Measurements from ENCODE around the gene CHMP2A. TPM values are rescaled to one million over a fixed set of nuclear protein-coding genes. Genes with fewer than 3 reads are reported as not detected.

The CHMP2A gene
- polyA plus RNA-seq, 1 donor from 2014 or later, result 189 TPM

- Histone ChIP-seq H3K4me2 (ENCODE audit: low read length) (peak overlapping the region; percentile 93), H3K9ac (ENCODE audit: low read length) (peak overlapping the region; percentile 98), H3K27ac (ENCODE audit: low read length) (peak overlapping the region; percentile 98), H3K9me2 (ENCODE audit: insufficient read depth, low read length) (no peaks in the 10 kb centered on the region), H3K36me3 (ENCODE audit: insufficient read depth, low read length) (no peaks in the 10 kb centered on the region), H3K79me2 (replicated peaks; ENCODE audit: insufficient read depth, low read length) (peaks cover 19% of the 10 kb centered on the region), H4K20me1 (ENCODE audit: insufficient read depth) (peaks cover 6% of the 10 kb centered on the region), H2AFZ (ENCODE audit: low read depth, low read length) (peak overlapping the region; percentile 84), H3F3A (ENCODE audit: insufficient read depth, low read length, poor library complexity, severe bottlenecking) (peaks cover 7% of the 10 kb centered on the region), H3K9me3 (ENCODE audit: low read length) (no peaks in the 10 kb centered on the region), H3K27me3 (ENCODE audit: insufficient read depth, low read depth, low read length) (no peaks in the 10 kb centered on the region), H3K4me3 (ENCODE audit: low read length) (peak overlapping the region; percentile 76)
- TF ChIP-seq TAF1 (IDR thresholded peaks at IDR 0.05; ENCODE audit: low read depth) (no peak), RAD21 (conservative IDR thresholded peaks at IDR 0.05) (peak; percentile 9), POLR2AphosphoS5 (IDR thresholded peaks at IDR 0.05) (peak; percentile 51), SMC3 (conservative IDR thresholded peaks at IDR 0.05; ENCODE audit: poor library complexity) (peak; percentile 42), EZH2 (IDR thresholded peaks at IDR 0.05; ENCODE audit: borderline replicate concordance, insufficient read depth, low read length, poor library complexity, severe bottlenecking) (no peak), MXI1 (conservative IDR thresholded peaks at IDR 0.05; ENCODE audit: poor library complexity, severe bottlenecking) (peak; percentile 85), EP300 (conservative IDR thresholded peaks at IDR 0.05; ENCODE audit: poor library complexity, severe bottlenecking) (no peak)
- TF ChIP-seq, protein P1, sequence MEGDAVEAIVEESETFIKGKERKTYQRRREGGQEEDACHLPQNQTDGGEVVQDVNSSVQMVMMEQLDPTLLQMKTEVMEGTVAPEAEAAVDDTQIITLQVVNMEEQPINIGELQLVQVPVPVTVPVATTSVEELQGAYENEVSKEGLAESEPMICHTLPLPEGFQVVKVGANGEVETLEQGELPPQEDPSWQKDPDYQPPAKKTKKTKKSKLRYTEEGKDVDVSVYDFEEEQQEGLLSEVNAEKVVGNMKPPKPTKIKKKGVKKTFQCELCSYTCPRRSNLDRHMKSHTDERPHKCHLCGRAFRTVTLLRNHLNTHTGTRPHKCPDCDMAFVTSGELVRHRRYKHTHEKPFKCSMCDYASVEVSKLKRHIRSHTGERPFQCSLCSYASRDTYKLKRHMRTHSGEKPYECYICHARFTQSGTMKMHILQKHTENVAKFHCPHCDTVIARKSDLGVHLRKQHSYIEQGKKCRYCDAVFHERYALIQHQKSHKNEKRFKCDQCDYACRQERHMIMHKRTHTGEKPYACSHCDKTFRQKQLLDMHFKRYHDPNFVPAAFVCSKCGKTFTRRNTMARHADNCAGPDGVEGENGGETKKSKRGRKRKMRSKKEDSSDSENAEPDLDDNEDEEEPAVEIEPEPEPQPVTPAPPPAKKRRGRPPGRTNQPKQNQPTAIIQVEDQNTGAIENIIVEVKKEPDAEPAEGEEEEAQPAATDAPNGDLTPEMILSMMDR (IDR thresholded peaks at IDR 0.05; ENCODE audit: poor library complexity, severe bottlenecking), result no peak
- TF ChIP-seq, protein P2, sequence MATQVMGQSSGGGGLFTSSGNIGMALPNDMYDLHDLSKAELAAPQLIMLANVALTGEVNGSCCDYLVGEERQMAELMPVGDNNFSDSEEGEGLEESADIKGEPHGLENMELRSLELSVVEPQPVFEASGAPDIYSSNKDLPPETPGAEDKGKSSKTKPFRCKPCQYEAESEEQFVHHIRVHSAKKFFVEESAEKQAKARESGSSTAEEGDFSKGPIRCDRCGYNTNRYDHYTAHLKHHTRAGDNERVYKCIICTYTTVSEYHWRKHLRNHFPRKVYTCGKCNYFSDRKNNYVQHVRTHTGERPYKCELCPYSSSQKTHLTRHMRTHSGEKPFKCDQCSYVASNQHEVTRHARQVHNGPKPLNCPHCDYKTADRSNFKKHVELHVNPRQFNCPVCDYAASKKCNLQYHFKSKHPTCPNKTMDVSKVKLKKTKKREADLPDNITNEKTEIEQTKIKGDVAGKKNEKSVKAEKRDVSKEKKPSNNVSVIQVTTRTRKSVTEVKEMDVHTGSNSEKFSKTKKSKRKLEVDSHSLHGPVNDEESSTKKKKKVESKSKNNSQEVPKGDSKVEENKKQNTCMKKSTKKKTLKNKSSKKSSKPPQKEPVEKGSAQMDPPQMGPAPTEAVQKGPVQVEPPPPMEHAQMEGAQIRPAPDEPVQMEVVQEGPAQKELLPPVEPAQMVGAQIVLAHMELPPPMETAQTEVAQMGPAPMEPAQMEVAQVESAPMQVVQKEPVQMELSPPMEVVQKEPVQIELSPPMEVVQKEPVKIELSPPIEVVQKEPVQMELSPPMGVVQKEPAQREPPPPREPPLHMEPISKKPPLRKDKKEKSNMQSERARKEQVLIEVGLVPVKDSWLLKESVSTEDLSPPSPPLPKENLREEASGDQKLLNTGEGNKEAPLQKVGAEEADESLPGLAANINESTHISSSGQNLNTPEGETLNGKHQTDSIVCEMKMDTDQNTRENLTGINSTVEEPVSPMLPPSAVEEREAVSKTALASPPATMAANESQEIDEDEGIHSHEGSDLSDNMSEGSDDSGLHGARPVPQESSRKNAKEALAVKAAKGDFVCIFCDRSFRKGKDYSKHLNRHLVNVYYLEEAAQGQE (IDR thresholded peaks at IDR 0.05; ENCODE audit: borderline replicate concordance), result peak; percentile 51
Measured at GRCh38 chr19:58559275-58560006, 4.5 kb upstream of the CHMP2A start.

DNA sequence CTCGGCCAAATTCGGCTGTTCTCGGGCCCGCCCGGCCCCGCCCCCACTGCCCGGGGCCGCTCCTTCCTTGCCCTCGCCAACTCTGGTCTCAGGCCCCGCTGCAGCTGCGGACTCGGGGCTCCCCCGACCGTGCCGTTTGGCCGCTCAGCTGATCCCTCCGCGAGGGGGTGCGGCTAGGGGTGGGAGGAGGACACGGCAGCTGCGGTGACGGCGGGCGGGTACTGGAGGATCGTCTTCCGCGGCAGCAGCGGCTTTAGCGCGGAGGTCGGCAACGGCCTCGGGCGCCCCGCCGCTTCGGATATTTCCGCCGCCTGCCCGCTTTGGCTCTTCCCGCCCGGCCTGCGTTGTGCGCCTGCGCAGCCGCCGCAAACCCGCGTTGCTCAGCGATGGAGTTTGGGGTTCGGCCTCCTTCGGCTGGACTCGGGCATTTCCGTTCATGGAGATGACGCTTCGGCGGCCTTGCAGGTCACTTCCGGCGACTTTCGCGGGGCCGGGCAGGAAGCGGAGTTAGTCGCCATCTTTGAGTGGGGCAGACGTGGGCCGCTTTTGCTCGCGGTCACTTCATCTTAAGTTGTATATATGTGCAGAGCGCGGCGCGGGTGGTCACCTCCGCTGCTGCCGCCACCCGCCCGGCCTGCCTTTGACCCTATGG is 3.8 kb upstream of the CHMP2A start:
- Histone ChIP-seq H3F3A (ENCODE audit: insufficient read depth, low read length, poor library complexity, severe bottlenecking) (peaks cover 14% of the 10 kb centered on the region), H2AFZ (ENCODE audit: low read depth, low read length) (peak overlapping the region; percentile 84), H3K4me2 (ENCODE audit: low read length) (peak overlapping the region; percentile 93), H3K4me3 (ENCODE audit: low read length) (peak overlapping the region; percentile 76), H4K20me1 (ENCODE audit: insufficient read depth) (peaks cover 6% of the 10 kb centered on the region), H3K9ac (ENCODE audit: low read length) (peak overlapping the region; percentile 98), H3K36me3 (ENCODE audit: insufficient read depth, low read length) (no peaks in the 10 kb centered on the region), H3K79me2 (replicated peaks; ENCODE audit: insufficient read depth, low read length) (peaks cover 19% of the 10 kb centered on the region), H3K27me3 (ENCODE audit: insufficient read depth, low read depth, low read length) (no peaks in the 10 kb centered on the region), H3K27ac (ENCODE audit: low read length) (peak overlapping the region; percentile 98), H3K9me2 (ENCODE audit: insufficient read depth, low read length) (no peaks in the 10 kb centered on the region), H3K9me3 (ENCODE audit: low read length) (no peaks in the 10 kb centered on the region)
- TF ChIP-seq, protein P2 (IDR thresholded peaks at IDR 0.05; ENCODE audit: borderline replicate concordance), result peak; percentile 76
- no peak for TF ChIP-seq MXI1 (conservative IDR thresholded peaks at IDR 0.05; ENCODE audit: poor library complexity, severe bottlenecking)
- peak; percentile 46 for TF ChIP-seq RAD21 (conservative IDR thresholded peaks at IDR 0.05)
- no peak for TF ChIP-seq EZH2 (IDR thresholded peaks at IDR 0.05; ENCODE audit: borderline replicate concordance, insufficient read depth, low read length, poor library complexity, severe bottlenecking)
- TF ChIP-seq, protein P1 (IDR thresholded peaks at IDR 0.05; ENCODE audit: poor library complexity, severe bottlenecking), result no peak
- TF ChIP-seq SMC3 (conservative IDR thresholded peaks at IDR 0.05; ENCODE audit: poor library complexity), result peak; percentile 10
- no peak for TF ChIP-seq EP300 (conservative IDR thresholded peaks at IDR 0.05; ENCODE audit: poor library complexity, severe bottlenecking)
- peak; percentile 41 for TF ChIP-seq TAF1 (IDR thresholded peaks at IDR 0.05; ENCODE audit: low read depth)
- TF ChIP-seq POLR2AphosphoS5 (IDR thresholded peaks at IDR 0.05), result peak; percentile 93
